ENCODE results near the gene PLEKHN1.
"Not testable (repeated sequence)": the region's sequence is repeated elsewhere in the genome, so short reads cannot be mapped to it uniquely, and the experiment has no call there.

PLEKHN1 gene

DNA sequence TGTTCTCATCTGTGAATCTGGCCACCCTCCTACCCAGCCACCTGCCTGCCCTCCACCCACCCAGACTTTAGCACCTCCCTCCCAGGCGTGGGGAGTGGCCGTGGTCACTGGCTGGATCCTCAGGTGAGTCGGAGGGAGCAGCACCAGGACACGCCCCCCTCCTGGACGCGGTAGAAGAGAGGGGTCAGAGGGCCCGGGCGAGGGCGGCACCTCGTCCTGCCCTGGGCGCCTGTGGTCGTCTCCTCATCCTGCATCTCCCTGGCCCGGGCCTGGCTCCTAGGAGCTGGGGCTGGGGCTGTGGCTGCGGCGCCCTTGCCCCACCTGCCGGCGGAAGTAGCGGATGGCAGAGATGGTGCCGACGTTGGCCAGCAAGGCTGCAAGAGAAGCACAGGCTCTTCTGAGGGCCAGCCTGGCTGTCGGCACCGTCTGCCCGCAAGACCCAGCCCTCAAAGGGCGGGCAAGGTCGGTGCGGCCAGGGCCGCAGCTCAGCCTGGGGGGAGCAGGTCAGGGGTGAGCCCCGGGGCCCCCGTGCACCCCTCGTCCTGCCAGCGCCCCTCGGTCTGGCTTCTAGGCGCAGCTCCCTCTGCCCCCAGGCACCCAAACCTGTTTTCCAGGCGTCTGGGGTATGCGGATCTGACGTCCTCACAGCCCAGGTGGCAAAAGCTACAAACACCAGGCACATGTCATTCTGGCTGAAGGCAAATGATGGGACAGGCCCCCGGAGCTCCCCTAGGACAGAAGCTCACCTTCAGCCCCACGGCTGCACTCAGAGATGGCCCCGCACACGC, 9.8 kb downstream of the PLEKHN1 start:
- DNase-seq: peak; percentile 77

DNA sequence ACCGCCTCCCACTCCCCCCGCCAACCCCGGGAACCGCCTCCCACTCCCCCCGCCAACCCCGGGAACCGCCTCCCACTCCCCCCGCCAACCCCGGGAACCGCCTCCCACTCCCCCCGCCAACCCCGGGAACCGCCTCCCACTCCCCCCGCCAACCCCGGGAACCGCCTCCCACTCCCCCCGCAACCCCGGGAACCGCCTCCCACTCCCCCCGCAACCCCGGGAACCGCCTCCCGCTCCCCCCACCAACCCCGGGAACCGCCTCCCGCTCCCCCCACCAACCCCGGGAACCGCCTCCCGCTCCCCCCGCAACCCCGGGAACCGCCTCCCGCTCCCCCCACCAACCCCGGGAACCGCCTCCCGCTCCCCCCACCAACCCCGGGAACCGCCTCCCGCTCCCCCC, 10.5 kb downstream of the PLEKHN1 start:
- not testable (repeated sequence) for DNase-seq

DNA sequence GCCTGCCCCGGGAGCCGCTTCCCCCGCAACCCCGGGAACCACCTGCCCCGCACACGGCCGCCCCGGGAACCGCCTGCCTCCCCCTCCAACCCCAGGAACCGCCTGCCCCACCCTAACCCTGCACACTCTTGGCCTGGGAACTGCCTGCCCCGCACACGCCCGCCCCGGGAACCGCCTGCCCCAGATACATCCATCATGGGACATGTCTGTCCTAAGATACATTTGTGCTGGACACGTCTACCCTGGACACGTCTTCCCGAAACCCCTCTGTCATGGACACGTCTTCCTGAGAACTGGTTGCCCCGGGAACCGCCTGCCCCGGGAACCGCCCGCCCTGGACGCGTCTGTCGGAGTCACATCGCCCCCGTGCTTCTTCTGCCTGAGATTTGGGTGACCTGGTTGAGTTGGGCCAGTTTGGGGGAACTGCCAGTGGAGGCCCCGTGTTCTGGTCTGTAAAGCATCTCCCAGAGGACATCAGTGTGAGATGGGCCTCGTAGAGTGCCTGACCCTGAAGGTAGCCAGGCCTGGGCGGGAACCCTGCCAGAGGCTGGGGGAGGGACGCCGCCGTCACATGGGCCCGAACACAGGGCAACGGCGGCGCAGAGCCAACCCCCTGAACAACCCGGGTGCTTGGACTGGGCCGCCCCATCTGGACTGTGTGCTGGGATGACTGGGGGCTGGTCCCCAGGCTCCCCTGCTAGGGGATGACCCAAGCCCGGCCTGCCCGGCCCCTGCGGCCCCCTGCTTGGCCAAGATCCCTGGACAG, 12.0 kb downstream of the PLEKHN1 start:
- DNase-seq: no peak

DNA sequence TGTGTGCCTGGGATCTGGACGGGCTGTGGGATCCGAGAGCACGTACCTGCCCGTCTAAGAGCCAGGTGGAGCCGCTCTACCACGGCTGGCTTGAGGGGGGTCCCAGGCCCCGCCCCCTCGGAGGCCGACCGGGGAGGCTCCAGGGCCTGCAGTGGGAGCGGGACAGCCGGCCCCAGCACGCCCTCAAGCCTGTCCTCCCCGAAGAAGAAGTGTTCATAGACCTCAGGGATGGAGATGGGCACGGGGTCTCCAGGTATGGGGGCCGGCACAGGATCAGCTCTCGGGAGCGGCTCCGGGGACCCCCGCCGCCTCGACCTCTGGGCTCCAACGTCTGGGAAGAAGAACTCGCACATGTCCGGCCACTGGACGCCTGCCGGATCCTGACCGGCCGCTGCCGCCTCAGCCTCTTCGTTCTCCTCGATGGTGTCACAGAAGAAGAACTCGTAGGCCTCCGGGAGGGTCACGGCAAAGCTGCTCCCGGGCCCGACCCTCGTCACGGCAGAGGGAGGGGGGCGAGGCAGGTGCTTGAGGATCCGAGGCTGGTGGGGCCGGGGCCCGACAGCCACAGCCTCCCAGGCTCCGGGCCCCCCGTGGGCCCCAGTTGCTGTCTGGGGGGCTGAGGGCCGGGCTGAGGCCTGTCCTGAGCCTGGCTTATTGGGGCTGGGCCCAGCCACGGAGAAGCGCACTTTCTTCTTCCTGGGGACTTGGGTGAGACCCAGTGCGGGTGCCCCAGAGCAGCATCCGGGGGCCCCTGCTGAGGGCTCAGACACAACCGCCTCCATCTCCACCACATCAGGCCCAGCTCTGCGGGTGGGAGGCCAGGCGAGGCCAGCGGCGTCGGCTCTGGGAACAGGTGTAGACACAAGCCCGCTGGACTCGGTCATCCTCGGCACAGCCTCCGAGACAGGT, 12.8 kb downstream of the PLEKHN1 start:
- no peak for DNase-seq

DNA sequence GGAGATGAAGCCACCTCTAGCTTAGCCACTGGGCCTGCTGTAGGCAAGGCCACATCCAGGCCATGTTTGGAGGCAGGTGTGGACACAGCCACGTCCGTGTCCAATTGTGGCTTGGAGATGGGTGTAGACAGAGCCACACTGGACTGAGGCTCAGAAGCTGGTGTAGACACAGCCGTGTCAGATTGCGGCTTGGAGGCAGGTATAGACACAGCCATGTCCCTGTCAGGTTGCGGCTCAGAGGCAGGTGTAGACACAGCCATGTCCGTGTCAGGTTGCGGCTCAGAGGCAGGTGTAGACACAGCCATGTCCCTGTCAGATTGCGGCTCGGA, 13.4 kb downstream of the PLEKHN1 start:
- DNase-seq: no peak

DNA sequence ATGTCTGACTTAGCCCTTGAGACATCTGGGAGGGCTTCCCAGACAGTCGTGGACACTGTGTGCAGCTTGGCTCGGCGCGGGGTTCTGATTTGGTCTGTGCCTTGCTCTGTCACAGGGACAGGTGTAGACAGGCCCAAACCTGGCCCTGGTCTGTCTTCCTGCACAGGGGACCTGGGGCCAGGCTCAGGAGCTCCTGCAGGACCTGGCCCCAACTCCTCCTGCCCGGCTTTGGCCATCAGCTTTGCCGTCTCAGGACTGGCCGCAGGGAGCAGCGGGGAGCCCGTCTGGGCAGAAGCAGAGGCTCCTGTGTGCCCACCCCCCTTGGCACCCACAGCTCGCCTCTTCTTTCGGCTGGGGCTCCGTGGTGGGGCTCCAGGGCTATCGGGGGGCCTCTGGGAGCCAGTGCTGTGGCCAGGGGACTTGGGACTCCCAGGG, 13.9 kb downstream of the PLEKHN1 start:
- DNase-seq: no peak

DNA sequence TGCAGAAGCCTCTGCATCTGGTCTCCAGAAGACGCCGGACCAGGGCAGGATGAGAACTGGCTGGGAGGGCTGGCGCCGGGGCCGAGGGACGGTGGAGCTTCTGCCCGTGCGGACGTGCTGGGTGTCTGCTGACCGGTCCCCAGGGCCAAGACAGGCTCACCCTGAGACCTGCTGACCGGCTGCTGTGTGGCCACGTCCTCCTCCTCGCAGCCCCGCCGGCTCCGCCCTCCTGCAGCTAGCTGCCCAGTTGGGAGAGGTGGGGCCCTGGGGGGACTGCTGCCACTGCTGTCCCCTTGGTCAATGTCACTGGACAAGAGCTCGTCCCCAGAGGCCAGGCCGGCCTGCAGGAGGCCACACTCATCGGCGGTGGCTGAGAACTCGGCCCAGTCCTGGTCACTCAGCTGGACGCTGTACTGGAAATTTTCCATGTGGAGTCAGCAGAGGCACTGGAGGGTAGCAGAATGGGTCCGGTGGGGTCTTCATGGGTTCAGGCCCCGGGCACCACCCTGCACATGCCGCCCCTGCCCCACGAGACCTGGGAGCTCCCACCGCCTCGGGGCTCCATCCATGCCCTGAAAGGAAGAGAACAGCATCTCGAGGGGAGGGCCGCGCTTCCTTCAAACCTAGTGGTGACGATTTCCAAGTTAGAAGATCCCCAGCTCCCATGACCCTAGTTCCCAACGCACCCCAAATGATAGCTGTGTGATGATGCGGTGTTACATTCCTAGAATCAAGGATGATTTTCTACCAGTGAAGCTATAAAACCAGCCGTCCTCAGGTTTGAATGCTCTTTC, 14.5 kb downstream of the PLEKHN1 start:
- DNase-seq: no peak

DNA sequence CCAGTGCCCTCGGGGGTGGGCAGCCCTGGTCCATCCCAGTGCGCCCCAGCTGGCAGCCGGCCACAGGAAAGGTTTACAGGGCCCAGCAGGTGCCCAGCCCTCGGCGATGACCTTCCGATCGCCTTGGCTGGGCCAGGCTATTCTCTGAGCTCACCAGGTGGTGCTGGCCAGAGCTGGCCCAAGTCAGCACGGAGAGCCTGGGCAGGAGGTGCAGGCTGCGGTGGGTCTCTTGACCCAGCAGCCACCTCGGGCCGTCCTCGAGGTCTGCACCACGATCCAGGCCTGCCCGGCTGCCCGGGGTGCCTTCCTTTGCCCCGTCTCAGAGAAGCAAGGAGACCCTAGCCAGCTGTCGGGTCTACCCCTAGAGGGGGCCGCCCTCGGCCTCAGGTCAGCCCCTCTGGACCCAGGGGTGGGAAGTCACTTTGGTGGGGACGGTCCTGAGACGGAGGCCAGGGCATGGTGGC, 15.2 kb downstream of the PLEKHN1 start:
- DNase-seq: no peak

DNA sequence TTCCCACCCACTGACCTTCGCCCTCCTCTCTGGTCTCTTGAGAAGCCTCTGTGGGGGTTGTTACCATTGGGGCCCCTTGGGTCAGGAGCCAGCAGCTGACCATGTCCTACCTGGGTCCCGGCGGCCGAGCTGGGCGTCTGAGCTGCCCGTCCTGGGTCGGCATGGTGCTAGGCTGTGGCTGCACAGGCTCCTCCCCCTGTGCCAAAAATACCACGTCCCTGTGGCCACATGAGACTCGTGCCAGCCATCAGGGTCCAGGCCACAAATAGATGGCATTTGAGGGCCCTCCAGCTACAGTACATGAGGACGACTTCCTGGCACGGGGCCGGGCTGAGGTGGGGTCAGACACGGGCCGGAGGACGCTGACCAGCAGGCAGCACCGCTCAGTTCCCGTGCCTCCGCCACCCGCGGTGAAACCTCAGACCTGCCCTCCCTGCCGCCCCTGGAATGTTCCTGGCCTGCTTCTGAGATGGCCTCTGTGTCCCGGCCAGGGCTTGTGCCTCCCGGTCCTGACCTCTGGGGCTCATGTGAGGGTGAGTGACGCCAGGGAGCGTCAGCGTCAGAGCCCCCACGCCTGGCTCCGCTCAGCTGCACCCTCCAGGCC, 15.8 kb downstream of the PLEKHN1 start, which contains the start of gene PERM1:
TSS of gene PERM1 (minus strand) at position 139 of the 604 bp plus-strand sequence. CDS start 1,064 bp downstream, outside the sequence.
- no peak for DNase-seq

DNA sequence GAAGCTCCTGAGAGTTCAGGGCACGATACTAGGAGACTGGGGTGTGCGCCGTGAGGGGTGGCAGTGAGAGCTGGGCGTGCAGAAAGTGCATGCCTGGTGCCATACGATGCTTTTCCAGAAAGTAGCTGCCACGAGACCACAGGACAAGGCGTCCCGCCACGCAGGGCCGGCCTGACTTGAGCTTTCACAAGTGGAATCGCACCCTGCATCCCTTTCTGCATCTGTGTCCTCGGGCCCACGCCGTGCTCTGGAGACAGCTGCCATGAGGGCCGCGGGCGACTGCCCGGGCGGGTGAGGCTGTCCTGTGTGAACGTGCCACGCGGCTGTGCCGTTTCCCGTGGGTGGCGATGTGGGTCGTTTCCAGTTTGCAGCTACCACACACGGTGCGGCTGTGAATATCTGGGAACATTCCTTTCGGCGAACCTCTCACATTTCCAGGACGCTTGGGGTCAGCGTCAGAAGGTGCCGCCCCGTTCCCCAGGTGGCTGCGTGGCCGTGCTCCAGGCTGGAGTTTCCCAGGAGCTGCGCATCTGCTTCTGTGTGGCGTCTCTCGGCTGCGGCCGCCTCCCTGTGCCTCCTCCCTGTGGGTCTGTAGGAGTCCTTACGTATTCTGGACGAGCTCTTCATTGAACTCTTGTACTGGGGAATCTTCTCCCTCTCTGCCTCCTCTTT, 16.6 kb downstream of the PLEKHN1 start:
- DNase-seq: no peak

DNA sequence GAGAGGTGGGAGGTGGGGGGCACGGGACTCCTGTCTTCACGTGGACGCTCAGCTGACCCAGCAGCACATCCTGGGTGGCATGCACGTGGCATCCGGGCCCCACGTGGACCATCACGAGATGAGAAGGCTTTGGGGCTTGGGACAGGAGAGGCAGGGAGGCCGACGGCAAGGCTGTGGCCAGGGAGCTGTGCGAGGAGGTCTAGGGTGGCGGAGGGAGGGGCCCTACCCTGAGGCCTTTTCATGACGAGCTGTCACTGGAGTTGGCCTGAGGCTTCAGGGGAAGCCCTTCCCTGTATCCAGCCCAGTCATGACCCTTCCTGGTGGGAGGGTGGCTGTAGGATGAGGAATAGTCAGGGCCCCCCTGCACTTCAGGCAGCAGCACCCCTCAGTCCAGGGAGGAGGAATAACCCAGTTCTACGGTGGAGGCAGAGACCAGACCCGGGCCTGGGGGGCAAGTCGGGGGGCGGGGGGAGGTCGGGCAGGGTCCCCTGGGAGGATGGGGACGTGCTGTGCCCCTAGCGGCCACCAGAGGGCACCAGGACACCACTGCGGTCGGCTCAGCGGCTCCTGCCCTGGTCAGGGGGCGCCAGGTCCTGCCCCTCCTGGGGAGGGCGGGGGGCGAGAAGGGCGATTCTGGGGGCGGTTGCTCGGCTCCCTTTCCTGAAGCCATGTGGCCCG, 17.7 kb downstream of the PLEKHN1 start:
- DNase-seq: peak; percentile 80

DNA sequence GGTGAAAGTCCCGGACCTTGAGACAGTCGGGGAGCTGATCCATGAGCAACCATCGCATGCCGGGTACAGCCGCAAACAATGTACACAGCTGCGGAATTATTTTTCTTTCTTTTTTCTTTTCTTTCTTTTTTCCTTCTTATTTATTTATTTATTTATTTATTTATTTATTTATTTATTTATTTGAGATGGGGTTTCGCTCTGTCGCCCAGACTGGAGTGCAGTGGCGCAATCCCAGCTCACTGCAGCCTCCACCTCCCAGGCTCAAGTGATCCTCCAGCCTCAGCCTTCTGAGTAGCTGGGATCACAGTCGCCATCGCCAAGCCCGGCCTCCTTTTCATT, 18.2 kb downstream of the PLEKHN1 start:
- no peak for DNase-seq

DNA sequence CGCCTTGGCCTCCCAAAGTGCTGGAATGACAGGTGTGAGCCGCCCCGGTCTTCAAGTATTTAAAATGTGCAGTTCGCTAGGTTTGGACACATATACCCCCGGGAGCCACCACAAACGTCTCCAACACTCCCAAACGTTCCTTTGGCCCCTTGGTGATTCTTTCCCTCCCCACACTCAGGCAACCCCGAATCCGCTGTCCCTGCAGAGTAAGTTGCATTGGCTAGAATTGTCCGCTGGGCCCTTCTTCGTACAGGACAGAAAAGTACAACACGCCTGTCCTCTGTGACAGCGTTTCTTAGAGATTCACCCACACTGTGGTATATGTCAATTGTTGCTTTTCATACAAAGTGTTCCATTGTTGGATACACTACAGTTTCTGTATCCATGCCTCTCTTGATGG, 18.8 kb downstream of the PLEKHN1 start:
- DNase-seq: no peak

DNA sequence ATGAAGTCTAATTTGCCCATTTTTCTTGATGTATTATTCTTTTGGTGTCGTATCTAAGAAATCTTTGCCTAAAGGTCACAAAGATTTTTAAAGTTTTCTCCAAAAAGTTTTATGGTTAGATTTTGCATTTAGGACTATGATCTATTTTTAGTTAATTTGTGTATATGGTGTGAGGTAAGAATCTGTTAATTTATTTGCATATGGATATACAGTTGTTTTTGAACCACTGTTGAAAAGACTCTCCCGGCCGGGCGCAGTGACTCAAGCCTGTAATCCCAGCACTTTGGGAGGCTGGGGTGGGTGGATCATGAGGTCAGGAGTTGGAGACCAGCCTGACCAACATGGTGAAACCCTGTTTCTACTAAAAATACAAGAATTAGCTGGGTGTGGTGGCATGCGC, 21.8 kb downstream of the PLEKHN1 start:
- DNase-seq: not testable (repeated sequence)

DNA sequence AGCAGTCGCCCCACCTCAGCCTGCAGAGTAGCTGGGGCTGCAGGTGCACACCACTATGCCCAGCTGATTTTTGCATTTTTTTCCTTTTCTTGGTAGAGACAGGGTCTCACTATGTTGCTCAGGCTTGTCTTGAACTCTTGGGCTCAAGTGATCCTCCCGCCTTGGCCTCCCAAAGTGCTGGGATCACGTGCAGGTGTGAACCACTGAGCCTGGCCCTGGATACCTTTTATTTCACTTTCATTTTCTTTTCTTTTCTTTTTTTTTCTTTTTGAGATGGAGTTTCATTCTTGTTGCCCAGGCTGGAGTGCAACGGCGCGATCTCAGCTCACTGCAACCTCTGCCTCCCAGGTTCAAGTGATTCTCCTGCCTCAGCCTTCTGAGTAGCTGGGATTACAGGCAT, 25.0 kb downstream of the PLEKHN1 start:
- not testable (repeated sequence) for DNase-seq

DNA sequence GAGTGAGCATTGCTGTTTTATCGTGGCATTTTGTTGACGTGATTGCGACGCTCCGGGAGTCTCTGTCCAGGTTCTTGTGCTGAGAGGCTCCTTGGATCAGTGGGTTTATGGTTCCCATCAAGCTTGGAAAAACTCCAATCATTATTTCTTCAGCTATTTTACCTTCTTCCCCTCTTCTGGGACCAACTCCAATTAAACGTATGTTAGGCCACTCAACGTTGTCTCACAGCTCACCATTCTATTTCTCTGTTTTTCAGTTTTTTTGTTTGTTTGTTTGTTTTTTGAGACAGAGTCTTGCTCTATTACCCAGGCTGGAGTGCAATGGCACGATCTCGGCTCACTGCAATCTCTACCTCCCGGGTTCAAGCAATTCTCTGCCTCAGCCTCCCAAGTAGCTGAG, 25.6 kb downstream of the PLEKHN1 start:
- no peak for DNase-seq

DNA sequence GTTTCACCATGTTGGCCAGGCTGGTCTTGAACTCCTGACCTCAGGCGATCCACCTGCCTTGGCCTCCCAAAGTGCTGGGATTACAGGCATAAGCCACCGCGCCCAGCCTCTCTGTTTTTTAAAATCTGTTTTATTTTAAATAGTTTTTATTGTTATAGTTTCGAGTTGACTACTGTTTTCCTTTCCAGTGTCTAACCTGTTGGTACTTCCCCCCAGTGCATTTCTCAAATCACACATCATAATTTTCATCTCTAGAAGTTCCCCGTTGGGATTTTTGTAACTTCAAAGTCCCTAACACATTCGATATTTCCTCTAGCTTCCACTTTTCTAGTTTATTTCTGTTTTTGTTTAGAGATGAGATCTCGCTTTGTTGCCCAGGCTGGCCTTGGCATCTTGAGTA, 26.1 kb downstream of the PLEKHN1 start:
- DNase-seq: no peak

DNA sequence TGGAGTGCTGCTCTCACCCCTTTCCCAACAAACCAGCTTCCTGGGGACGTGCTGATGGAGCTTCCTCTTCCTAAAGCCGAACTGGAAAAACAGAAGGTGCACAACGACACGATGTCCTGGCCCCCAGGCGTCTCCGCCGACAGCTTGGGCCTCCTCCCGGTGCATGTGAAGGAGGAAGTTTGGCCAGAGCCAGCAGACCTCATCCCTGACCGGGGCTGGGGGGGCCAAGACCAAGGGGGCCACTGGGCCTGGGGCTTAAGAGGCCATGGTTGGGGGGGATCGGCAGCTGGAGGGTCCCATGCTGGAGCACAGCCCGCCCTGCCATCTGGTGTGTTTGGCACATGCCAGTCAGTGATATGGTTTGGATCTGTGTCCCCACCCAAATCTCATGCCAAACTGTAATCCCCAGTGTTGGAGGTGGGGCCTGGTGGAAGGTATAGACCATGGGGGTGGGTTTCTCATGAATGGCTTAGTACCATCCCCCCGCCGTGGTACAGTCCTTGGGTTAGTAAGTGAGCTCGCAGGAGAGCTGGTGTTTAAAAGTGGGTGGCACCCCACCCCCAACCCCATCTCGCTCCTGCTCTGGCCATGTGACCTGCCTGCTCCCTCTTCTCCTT, 27.2 kb downstream of the PLEKHN1 start:
- no peak for DNase-seq

DNA sequence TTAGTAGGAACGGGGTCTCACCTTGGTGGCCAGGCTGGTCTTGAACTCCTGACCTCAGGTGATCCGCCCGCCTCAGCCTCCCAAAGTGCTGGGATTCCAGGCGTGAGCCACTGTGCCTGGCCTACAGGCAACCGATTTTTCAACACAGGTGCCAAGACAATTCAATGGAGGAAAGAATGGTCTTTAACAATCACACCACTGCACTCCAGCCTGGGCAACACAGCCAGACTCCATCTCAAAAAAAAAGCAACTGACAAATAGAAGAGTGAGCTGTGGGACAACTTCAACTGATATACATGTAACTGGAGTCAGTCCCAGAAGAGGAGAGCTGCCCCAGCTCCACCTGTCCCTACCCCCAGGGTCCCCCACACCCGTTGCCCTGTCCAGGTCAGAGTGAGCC, 28.3 kb downstream of the PLEKHN1 start:
- not testable (repeated sequence) for DNase-seq
